GM12878 (cell line): Measurements from ENCODE around the gene GSTM5. TPM values are rescaled to one million over a fixed set of nuclear protein-coding genes. Genes with fewer than 3 reads are reported as not detected.

Source experiments
- ATAC-seq: fragments of 200-7000 bp; cut with Tn5 transposase; 3 replicates; pipeline ENCODE4 v1.9.1; 2020; ENCODE audit warnings: mild to moderate bottlenecking, moderate library complexity
- BruUV-seq: library from RNA; stranded (reverse); fragments of 400-500 nt; replicated peaks from 2 replicates; lab custom pipeline; 2021; lab: Mats Ljungman, UMichigan
- CTCF ChIA-PET: fragments of 300-600 bp; sonication (Branson Sonifier 250); formaldehyde crosslinking; extraction: SDS; loops from one replicate; lab custom pipeline; 2021; ENCODE audit warnings: inconsistent platforms; lab: Yijun Ruan, JAX
- POLR2A ChIA-PET: fragments of 350-600 bp; formaldehyde crosslinking; extraction: SDS; loops from one replicate; lab custom pipeline; 2021; ENCODE audit warnings: inconsistent platforms; lab: Charles Lee
- RAD21 ChIA-PET: fragments of 300-600 bp; sonication (Branson Sonifier 250); formaldehyde crosslinking; loops from one replicate; lab custom pipeline; 2023; ENCODE audit warnings: antibody characterized with exemption; ENCODE audit not compliant: unreplicated experiment; lab: Charles Lee
- SMC1A ChIA-PET: fragments of 300-600 bp; sonication (Branson Sonifier 250); formaldehyde crosslinking; loops from one replicate; lab custom pipeline; 2023; ENCODE audit not compliant: unreplicated experiment, uncharacterized antibody; lab: Charles Lee
- DNase-seq: peaks from one replicate; pipeline ENCODE4 v3.0.0-alpha.2; 2011; ENCODE audit warnings: low read depth, low spot score
- FAIRE-seq: peaks from 3 replicates; lab custom pipeline; 2011; peaks lifted over from hg19 to GRCh38; lab: Jason Lieb, UNC
- H2AFZ ChIP-seq: 2 replicates; pipeline ENCODE4 v1.6.0; 2011; ENCODE audit warnings: low read depth, low read length, control low read depth; ENCODE audit not compliant: control insufficient read depth
- H3K27ac ChIP-seq: 2 replicates; pipeline ENCODE4 v1.5.1; 2011; ENCODE audit warnings: control low read depth; ENCODE audit not compliant: control insufficient read depth, insufficient read depth
- H3K27me3 ChIP-seq, 2 experiments: replicated peaks in 1 of 2; 2 replicates each; pipeline versions ENCODE4 v1.6.0 to v1.6.1; 2011; ENCODE audit warnings: low read length in 1 of 2; ENCODE audit not compliant: control insufficient read depth in 2 of 2, insufficient read depth in 2 of 2
- H3K36me3 ChIP-seq, 2 experiments: 2 replicates each; pipeline ENCODE4 v1.5.1; 2011; ENCODE audit warnings: low read length in 1 of 2; ENCODE audit not compliant: control insufficient read depth in 2 of 2, insufficient read depth in 2 of 2
- H3K4me1 ChIP-seq: 2 replicates; pipeline ENCODE4 v1.6.1; 2011; ENCODE audit warnings: mild to moderate bottlenecking, low read length, moderate library complexity, mixed read lengths; ENCODE audit not compliant: control insufficient read depth, insufficient read depth
- H3K4me2 ChIP-seq: 2 replicates; pipeline ENCODE4 v1.6.0; 2011; ENCODE audit warnings: control low read depth; ENCODE audit not compliant: control insufficient read depth, insufficient read depth
- H3K4me3 ChIP-seq: fragments of 200-600 bp; sonication (generic); 2 replicates; pipeline ENCODE4 v1.5.1; 2016
- H3K79me2 ChIP-seq: 2 replicates; pipeline ENCODE4 v1.6.0; 2011; ENCODE audit warnings: low read length; ENCODE audit not compliant: control insufficient read depth, insufficient read depth
- H3K9ac ChIP-seq: 2 replicates; pipeline ENCODE4 v1.8.0; 2011; ENCODE audit warnings: low read length, control low read depth, mixed read lengths; ENCODE audit not compliant: control insufficient read depth, insufficient read depth
- H3K9me3 ChIP-seq: replicated peaks from 3 replicates; pipeline ENCODE4 v1.5.1; 2011; ENCODE audit warnings: mild to moderate bottlenecking, low read length; ENCODE audit not compliant: control insufficient read depth, insufficient read depth
- H4K20me1 ChIP-seq: 2 replicates; pipeline ENCODE4 v1.6.0; 2011; ENCODE audit not compliant: control insufficient read depth, insufficient read depth
- CBX3 ChIP-seq: fragments of 200-600 bp; sonication (generic); IDR thresholded peaks from 2 replicates; pipeline ENCODE4 v1.6.1; 2016; ENCODE audit warnings: low read depth, borderline replicate concordance
- EP300 ChIP-seq, 2 experiments: fragments of 150-350 bp in 1 of 2; IDR thresholded peaks; 2 replicates each; pipeline ENCODE4 v1.6.1; 2011 to 2012; ENCODE audit warnings: low read depth in 2 of 2, low read length in 2 of 2, borderline replicate concordance in 1 of 2, improper control_type of control experiment in 1 of 2, inconsistent platforms in 1 of 2; ENCODE audit not compliant: control insufficient read depth in 1 of 2
- FOXK2 ChIP-seq: fragments of 450-650 bp; IDR thresholded peaks from 2 replicates; pipeline ENCODE4 v1.6.1; 2017; ENCODE audit warnings: mild to moderate bottlenecking, moderate library complexity
- HDGF ChIP-seq: fragments of 450-650 bp; IDR thresholded peaks from 2 replicates; pipeline ENCODE4 v1.6.1; 2016; ENCODE audit warnings: antibody characterized with exemption
- IRF3 ChIP-seq: fragments of 450-650 bp; IDR thresholded peaks from 2 replicates; pipeline ENCODE4 v1.6.1; 2014; ENCODE audit warnings: mild to moderate bottlenecking
- MEF2B ChIP-seq: fragments of 450-650 bp; IDR thresholded peaks from 2 replicates; pipeline ENCODE4 v1.6.1; 2018; ENCODE audit warnings: mild to moderate bottlenecking, moderate library complexity; ENCODE audit not compliant: partially characterized antibody, poor library complexity, severe bottlenecking
- MYC ChIP-seq: IDR thresholded peaks from 2 replicates; pipeline ENCODE4 v1.6.1; 2011; ENCODE audit warnings: mild to moderate bottlenecking, low read length, moderate library complexity, inconsistent platforms; ENCODE audit not compliant: insufficient read depth, insufficient replicate concordance, insufficient read length, severe bottlenecking
- NR2C1 ChIP-seq: fragments of 450-650 bp; IDR thresholded peaks from 2 replicates; pipeline ENCODE4 v1.6.1; 2017; ENCODE audit warnings: antibody characterized with exemption, mild to moderate bottlenecking, moderate library complexity
- RBBP5 ChIP-seq: fragments of 200-600 bp; sonication (generic); conservative IDR thresholded peaks from 2 replicates; pipeline ENCODE4 v1.6.1; 2016
- RFX5 ChIP-seq: IDR thresholded peaks from 2 replicates; pipeline ENCODE4 v1.6.1; 2011; ENCODE audit warnings: low read depth, low read length, improper control_type of control experiment
- USF2 ChIP-seq: IDR thresholded peaks from 2 replicates; pipeline ENCODE4 v1.6.1; 2011; ENCODE audit warnings: low read depth, low read length, improper control_type of control experiment, borderline replicate concordance
- ZBED1 ChIP-seq: IDR thresholded peaks from 2 replicates; pipeline ENCODE4 v1.6.1; 2016; ENCODE audit warnings: borderline replicate concordance
- ZNF274 ChIP-seq: IDR thresholded peaks from one replicate; pipeline ENCODE4 v1.8.0; 2011; ENCODE audit not compliant: insufficient read length, insufficient read depth
- ZNF384 ChIP-seq: IDR thresholded peaks from 2 replicates; pipeline ENCODE4 v1.6.1; 2012; ENCODE audit warnings: low read depth, mild to moderate bottlenecking, low read length, improper control_type of control experiment, borderline replicate concordance
- WGBS: methylation state at CpG from one replicate; pipeline ENCODE4 v1.1.6; 2016; ENCODE audit warnings: low lambda C conversion rate; ENCODE audit not compliant: insufficient replicate concordance, insufficient coverage; ENCODE audit errors: missing lambda C conversion rate; 5-methylcytosine and 5-hydroxymethylcytosine counted together
- in situ Hi-C: fragments of 300-500 bp; cut with MboI; formaldehyde crosslinking; loops from 9 replicates; pipeline ENCODE4 v1.14.3; 2018; ENCODE audit warnings: mixed read lengths
- intact Hi-C: fragments of 100-400 bp; cut with micrococcal nuclease; formaldehyde crosslinking; loops from one replicate; pipeline ENCODE4 v1.14.2; 2022; ENCODE audit not compliant: unreplicated experiment
- polyA plus RNA-seq, 11 experiments: library from polyadenylated mRNA; depleted of rRNA in 4 of 11; unstranded in 6 of 11; stranded (reverse) in 5 of 11; fragments of >200 nt; fragmentation: Nextera tagmentation in 4 of 11; fragmentation: Illumina TruSeq in 1 of 11; extraction: Ambion mirVana in 4 of 11; extraction: Trizol in 1 of 11; gene quantifications; 1 replicate in 1 of 11; 2 replicates in 10 of 11; pipeline versions ENCODE4 v1.2.1 to v1.2.3, GENCODE V29; 2011 to 2016; ENCODE audit warnings: inconsistent platforms in 2 of 11, missing spikeins in 2 of 11, low read depth in 1 of 11
- total RNA-seq, 4 experiments: library from RNA; depleted of rRNA in 3 of 4; stranded (reverse); fragments of >200 nt in 3 of 4; fragmentation: Illumina TruSeq in 1 of 4; extraction: Trizol in 1 of 4; gene quantifications; 2 replicates each; pipeline versions ENCODE4 v1.2.1 to v1.2.3, GENCODE V29; 2013 to 2021
- TF ChIP-seq, protein P1 (sequence below): fragments of 450-650 bp; IDR thresholded peaks from 2 replicates; pipeline ENCODE4 v1.6.1; 2017; ENCODE audit warnings: mild to moderate bottlenecking, moderate library complexity
- TF ChIP-seq, protein P2 (sequence below): fragments of 450-650 bp; IDR thresholded peaks from 2 replicates; pipeline ENCODE4 v1.6.1; 2017; ENCODE audit warnings: antibody characterized with exemption, mild to moderate bottlenecking, moderate library complexity

Gene GSTM5
- total and polyA plus RNA-seq, 10 of the 15 experiments (the other 5 are each of a cell fraction or from before 2014, with no cell fraction given) = 0.10 to 0.37 (median 0.26) TPM; not detected in 1

DNA sequence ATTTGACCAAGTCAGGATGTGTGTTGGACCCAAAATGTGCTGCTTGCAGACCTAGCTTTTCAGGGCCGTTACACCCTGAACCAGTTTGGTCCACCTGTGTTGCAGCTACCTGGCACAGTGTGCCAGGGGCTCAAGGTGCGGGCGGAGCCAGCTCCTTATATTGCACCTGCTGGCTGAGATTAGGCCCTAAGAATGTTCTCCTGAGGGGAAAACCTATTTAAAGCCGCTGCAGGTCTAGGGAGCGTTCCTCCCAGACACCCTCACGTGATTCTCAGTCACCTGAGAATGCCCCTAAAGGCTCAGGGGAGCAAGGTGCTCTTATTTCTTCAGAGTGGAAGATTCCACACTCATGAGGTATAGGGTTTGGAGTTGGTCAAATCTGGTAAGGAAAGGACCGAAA is 16.8 kb downstream of the GSTM5 start:
- DNase-seq (no peak), FAIRE-seq (no peak), ATAC-seq (no peak)
- RAD21 ChIA-PET = no interaction called here
- in situ Hi-C loops = no loop called here
- Histone ChIP-seq H3K4me1 (no peaks in the 10 kb centered on the region), H3K9ac (no peak overlapping the region), H2AFZ (no peak overlapping the region), H3K27ac (no peak overlapping the region), H3K9me3 (no peaks in the 10 kb centered on the region), H3K36me3 (no peaks in the 10 kb centered on the region), H4K20me1 (no peaks in the 10 kb centered on the region), H3K79me2 (no peaks in the 10 kb centered on the region), H3K4me2 (no peak overlapping the region), H3K27me3 (no peaks in the 10 kb centered on the region; a peak in 1 of 4 replicates), H3K4me3 (no peak overlapping the region)
- POLR2A ChIA-PET = no interaction called here
- 45% methylated on average over 7 of the region's 7 CpGs for WGBS
- CTCF ChIA-PET = interaction anchor here (0.7 kb wide), 1 partner anchor 89 kb away, joined by 3 read pairs; no protein-coding TSS in a partner anchor
- SMC1A ChIA-PET = no interaction called here
- no TSS peak for BruUV-seq
- intact Hi-C loops = no loop called here
- TF ChIP-seq RBBP5 (no peak), RFX5 (no peak), ZBED1 (no peak), MEF2B (no peak), NR2C1 (no peak), HDGF (no peak), ZNF384 (no peak), FOXK2 (no peak), MYC (no peak), ZNF274 (no peak), USF2 (no peak), EP300 (IDR thresholded peaks at IDR 0.05; ENCODE audit: borderline replicate concordance in 1 of 2, control insufficient read depth in 1 of 2, low read depth in 2 of 2, low read length in 2 of 2) (no peak), IRF3 (no peak), CBX3 (no peak)
- TF ChIP-seq, protein P1, sequence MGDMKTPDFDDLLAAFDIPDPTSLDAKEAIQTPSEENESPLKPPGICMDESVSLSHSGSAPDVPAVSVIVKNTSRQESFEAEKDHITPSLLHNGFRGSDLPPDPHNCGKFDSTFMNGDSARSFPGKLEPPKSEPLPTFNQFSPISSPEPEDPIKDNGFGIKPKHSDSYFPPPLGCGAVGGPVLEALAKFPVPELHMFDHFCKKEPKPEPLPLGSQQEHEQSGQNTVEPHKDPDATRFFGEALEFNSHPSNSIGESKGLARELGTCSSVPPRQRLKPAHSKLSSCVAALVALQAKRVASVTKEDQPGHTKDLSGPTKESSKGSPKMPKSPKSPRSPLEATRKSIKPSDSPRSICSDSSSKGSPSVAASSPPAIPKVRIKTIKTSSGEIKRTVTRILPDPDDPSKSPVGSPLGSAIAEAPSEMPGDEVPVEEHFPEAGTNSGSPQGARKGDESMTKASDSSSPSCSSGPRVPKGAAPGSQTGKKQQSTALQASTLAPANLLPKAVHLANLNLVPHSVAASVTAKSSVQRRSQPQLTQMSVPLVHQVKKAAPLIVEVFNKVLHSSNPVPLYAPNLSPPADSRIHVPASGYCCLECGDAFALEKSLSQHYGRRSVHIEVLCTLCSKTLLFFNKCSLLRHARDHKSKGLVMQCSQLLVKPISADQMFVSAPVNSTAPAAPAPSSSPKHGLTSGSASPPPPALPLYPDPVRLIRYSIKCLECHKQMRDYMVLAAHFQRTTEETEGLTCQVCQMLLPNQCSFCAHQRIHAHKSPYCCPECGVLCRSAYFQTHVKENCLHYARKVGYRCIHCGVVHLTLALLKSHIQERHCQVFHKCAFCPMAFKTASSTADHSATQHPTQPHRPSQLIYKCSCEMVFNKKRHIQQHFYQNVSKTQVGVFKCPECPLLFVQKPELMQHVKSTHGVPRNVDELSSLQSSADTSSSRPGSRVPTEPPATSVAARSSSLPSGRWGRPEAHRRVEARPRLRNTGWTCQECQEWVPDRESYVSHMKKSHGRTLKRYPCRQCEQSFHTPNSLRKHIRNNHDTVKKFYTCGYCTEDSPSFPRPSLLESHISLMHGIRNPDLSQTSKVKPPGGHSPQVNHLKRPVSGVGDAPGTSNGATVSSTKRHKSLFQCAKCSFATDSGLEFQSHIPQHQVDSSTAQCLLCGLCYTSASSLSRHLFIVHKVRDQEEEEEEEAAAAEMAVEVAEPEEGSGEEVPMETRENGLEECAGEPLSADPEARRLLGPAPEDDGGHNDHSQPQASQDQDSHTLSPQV = no peak
- TF ChIP-seq, protein P2, sequence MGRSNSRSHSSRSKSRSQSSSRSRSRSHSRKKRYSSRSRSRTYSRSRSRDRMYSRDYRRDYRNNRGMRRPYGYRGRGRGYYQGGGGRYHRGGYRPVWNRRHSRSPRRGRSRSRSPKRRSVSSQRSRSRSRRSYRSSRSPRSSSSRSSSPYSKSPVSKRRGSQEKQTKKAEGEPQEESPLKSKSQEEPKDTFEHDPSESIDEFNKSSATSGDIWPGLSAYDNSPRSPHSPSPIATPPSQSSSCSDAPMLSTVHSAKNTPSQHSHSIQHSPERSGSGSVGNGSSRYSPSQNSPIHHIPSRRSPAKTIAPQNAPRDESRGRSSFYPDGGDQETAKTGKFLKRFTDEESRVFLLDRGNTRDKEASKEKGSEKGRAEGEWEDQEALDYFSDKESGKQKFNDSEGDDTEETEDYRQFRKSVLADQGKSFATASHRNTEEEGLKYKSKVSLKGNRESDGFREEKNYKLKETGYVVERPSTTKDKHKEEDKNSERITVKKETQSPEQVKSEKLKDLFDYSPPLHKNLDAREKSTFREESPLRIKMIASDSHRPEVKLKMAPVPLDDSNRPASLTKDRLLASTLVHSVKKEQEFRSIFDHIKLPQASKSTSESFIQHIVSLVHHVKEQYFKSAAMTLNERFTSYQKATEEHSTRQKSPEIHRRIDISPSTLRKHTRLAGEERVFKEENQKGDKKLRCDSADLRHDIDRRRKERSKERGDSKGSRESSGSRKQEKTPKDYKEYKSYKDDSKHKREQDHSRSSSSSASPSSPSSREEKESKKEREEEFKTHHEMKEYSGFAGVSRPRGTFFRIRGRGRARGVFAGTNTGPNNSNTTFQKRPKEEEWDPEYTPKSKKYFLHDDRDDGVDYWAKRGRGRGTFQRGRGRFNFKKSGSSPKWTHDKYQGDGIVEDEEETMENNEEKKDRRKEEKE = no peak
